Bronchial epithelial cell (primary cell): ENCODE measurements around the gene METRN. TPM values are rescaled to one million over a fixed set of nuclear protein-coding genes. Genes with fewer than 3 reads are reported as not detected.

Experiments used
- DNase-seq: peaks from one replicate; pipeline ENCODE4 v3.0.0-alpha.2; 2010; ENCODE audit warnings: low read depth
- FAIRE-seq: peaks from 2 replicates; lab custom pipeline; 2011; peaks lifted over from hg19 to GRCh38; lab: Jason Lieb, UNC
- H3K27me3 ChIP-seq: 2 replicates; pipeline ENCODE4 v1.5.1; 2011; ENCODE audit warnings: low read length; ENCODE audit not compliant: control insufficient read depth, insufficient read depth
- H3K36me3 ChIP-seq: 2 replicates; pipeline ENCODE4 v1.5.1; 2011; ENCODE audit warnings: low read length; ENCODE audit not compliant: control insufficient read depth, insufficient read depth
- H3K4me3 ChIP-seq: 2 replicates; pipeline ENCODE4 v1.5.1; 2011; ENCODE audit warnings: mild to moderate bottlenecking, low read depth, low read length, control low read depth
- total RNA-seq: library from RNA; depleted of rRNA; stranded (reverse); fragments of >200 nt; gene quantifications from 2 replicates; pipeline ENCODE4 v1.2.1, GENCODE V29; 2014
- TF ChIP-seq, protein P1 (sequence below): IDR thresholded peaks from 2 replicates; pipeline ENCODE4 v1.5.1; 2011; ENCODE audit warnings: mild to moderate bottlenecking, moderate library complexity, low read length, control low read depth, inconsistent platforms; ENCODE audit not compliant: insufficient read depth, severe bottlenecking

METRN gene
- total RNA-seq, 1 donor from 2014 or later, result 63.7 TPM

DNA sequence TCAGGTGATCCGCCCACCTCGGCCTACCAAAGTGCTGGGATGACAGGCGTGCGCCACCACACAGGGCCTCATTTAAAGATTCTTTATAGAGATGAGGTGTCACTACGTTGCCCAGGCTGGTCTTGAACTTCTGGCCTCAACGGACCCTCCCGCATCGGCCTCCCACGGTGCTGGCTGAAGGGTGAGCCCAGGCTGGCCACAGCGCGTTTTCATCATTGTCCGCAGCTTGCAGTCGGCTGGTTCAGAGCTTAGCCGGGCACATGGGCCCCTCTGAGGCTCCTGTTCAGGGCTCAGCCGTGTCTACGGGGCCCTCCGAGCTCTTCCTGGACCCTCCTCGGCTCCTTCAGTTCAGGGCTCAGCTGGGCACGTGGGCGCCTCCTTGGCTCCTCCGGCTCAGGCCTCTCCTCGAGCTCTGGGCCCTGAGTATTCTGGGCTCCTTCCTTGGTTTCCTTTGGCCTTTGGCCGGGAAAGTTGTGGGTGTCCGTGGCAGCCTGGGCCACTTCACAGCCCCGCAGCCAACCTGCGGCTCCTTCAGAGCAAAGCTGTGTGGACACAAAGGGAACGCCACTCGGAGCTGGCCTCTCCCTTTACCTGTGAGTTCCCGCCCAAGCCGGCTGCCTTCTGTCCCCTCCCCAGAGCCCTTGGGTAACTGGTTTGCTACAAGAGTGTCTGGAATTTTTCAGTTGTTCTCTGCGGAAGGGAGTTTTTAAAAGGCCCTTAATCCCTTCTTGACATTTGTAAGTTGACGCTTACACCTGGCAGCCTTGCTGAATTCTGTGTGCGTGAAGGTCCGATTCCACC, 44.4 kb downstream of the METRN start:
- Histone ChIP-seq H3K36me3 (no peaks in the 10 kb centered on the region), H3K4me3 (no peak overlapping the region), H3K27me3 (no peaks in the 10 kb centered on the region)
- TF ChIP-seq, protein P1, sequence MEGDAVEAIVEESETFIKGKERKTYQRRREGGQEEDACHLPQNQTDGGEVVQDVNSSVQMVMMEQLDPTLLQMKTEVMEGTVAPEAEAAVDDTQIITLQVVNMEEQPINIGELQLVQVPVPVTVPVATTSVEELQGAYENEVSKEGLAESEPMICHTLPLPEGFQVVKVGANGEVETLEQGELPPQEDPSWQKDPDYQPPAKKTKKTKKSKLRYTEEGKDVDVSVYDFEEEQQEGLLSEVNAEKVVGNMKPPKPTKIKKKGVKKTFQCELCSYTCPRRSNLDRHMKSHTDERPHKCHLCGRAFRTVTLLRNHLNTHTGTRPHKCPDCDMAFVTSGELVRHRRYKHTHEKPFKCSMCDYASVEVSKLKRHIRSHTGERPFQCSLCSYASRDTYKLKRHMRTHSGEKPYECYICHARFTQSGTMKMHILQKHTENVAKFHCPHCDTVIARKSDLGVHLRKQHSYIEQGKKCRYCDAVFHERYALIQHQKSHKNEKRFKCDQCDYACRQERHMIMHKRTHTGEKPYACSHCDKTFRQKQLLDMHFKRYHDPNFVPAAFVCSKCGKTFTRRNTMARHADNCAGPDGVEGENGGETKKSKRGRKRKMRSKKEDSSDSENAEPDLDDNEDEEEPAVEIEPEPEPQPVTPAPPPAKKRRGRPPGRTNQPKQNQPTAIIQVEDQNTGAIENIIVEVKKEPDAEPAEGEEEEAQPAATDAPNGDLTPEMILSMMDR, result no peak
- FAIRE-seq (no peak), DNase-seq (peak; percentile 12)

DNA sequence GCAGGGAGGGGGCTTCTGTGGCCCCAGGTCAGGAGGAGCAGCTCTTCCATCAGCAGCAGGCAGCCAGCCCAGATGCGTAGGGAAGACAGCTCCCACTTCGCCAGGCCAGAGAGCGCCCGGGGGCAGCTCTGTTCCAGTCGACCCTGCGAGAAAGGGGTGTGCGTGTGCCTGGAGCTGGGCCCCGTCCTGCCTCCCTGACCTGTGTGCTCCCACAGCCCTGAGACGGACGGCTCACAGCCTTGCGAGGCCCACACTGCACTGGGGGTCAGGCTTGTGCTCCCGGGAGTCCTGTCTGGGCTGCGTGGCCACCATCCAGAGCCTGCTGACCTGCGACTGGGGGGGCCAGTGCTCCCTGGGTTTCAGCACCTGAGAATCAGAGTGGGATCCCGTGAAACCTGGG, 45.1 kb downstream of the METRN start:
- DNase-seq (no peak), FAIRE-seq (no peak)
- H3K36me3 ChIP-seq, result no peaks in the 10 kb centered on the region
- TF ChIP-seq, protein P1, result no peak
- H3K4me3 ChIP-seq, result no peak overlapping the region
- no peaks in the 10 kb centered on the region for H3K27me3 ChIP-seq

DNA sequence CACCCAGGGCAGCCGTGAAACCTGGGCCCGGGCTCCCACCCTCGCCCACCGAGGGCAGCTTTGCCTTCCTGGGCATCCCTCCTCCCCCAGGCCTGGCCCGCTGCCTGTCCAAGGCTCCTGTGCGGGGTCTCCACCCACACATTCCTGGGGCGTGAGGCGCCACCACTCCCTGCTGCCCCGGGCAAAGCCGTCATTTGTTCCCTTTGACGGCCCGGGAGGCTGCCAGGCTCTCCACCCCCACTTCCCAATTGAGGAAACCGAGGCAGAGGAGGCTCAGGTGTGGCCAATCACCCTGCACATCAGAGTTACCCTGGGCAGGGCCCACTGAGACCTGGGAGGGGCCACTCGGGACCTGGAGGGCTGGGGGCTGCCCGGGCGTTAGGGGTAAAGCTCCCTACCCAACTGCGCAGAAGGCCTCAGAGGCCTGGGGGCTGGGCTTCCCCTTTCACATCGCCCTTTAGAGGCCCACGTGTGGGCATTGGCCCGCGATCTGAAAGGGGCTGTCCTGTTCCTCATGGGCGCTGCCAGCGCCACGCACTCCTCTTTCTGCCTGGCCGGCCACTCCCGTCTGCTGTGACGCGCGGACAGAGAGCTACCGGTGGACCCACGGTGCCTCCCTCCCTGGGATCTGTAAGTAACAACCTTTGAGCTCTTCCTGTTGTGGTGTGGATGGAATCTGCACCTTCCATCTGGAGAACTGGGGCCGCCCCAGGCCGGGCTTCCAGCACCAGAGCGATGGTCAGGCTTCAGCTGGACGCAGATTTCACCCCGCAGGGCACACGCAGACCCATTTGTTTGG, 45.8 kb downstream of the METRN start, which contains the start of gene MSLN:
Gene MSLN, plus strand, starts transcription at position 190 of the 799 bp plus-strand sequence. CDS start 1,947 bp downstream, outside the sequence.
- TF ChIP-seq, protein P1, result no peak
- no peak for FAIRE-seq
- no peak within 1 kb of the TSS for H3K4me3 ChIP-seq
- DNase-seq, result peak; percentile 59
- no peaks in the 10 kb centered on the region for H3K36me3 ChIP-seq
- H3K27me3 ChIP-seq, result no peaks in the 10 kb centered on the region

DNA sequence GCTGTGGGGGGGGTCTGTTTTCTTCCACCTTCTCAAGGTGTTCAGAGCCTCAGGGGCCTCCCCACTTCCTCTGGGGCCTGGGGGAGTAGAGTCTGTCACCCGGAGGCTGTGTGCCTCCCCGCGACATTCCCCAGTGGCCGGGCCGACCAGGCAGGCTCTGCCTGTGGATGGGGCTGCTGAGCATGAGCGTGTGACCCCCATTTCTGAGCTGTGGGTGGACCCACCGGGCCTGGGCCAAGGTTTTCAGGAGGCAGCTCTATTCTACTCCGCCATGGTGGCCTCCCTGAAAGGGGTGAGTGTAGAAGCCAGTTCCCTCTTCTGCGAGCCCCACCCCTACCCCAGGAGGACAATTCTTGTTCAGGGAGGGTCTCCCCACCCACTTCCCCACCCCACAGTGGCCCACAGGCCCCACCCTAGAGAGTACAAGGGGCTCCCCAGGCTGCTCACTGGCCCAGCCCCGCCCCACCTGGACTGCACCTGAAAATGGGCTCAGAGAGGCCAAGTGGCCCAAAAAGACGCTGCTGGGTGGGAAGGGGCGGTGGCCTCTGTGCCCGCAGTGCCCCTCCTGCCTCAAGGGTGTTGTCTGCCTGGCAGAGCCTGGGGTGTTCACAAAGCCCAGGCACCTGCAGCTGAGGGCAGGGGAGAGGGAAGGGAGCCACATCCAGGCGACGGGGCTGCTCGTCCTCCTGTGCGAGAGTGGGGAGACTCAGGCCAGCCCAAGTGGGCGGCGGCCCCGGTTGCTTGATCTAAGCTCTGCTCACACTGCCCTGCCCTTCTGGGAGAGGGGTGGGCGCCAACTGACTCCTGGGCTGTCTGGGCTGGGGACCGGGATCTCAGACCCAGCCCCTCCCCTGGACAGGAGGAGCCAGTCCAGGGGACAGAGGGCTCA, 47.0 kb downstream of the METRN start:
- FAIRE-seq (no peak), DNase-seq (no peak)
- no peaks in the 10 kb centered on the region for H3K36me3 ChIP-seq
- TF ChIP-seq, protein P1, result no peak
- H3K4me3 ChIP-seq, result no peak overlapping the region
- no peaks in the 10 kb centered on the region for H3K27me3 ChIP-seq

DNA sequence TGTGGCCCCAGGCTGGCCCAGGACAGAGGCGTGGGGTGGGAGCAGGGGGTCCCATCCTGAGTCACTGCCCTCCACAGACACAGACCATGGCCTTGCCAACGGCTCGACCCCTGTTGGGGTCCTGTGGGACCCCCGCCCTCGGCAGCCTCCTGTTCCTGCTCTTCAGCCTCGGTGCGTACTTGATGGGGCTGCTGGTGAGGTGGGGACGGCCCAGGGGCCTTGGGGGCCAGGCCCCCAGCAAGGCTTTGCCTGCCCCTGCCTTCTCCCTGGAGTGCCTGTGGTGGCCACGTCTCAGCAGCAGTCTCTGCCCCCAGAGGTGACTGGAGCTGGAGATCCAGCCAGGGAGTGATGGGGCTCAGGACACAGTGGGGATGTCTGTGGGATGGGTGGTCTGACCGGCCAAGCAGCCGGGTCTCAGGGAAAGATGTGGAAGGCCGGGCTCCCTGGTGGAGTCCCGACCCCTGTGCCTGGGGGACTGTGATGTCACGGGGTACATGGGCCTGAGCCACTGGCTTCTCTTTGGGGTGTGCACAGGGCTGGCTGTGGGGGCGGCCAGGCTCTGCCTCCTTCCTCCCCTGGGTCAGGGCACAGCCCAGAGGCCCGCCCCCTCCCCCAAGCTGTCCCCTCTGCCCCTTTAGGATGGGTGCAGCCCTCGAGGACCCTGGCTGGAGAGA, 47.8 kb downstream of the METRN start:
- TF ChIP-seq, protein P1, result no peak
- FAIRE-seq, result no peak
- no peak overlapping the region for H3K4me3 ChIP-seq

More for the DNA sequence above, 47.8 kb downstream of the METRN start:
- H3K36me3 ChIP-seq, result no peaks in the 10 kb centered on the region
- H3K27me3 ChIP-seq, result no peaks in the 10 kb centered on the region
- DNase-seq, result no peak
